ENCODE data around the gene ACCSL. TPM values are rescaled to one million over a fixed set of nuclear protein-coding genes. Genes with fewer than 3 reads are reported as not detected.

ACCSL gene
- total RNA-seq, 1 experiment from 2014 or later: not detected

DNA sequence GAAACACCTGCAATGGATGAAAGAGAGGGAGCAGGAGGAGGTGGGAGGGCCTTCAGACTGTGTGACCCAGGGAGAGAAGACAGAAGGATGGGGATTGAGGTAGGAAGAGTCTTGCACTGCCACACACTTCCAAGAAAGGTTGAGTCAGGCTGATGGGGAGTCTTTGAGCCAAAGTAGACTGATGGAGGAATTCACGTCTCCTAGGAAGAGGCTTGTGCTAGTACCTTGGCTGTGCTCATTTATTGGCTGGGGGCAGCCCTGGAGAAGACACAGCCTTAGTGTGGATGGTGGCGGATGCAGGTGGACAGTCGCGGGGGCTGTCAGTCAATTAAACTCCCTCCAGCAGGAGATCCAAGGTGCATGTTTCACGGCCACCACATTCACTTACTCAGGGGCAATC lies 16.2 kb upstream of the ACCSL start:
- BruUV-seq (replicated peaks): no TSS peak
- Mint-ChIP-seq H3K36me3 (ENCODE audit: insufficient read depth, unreplicated experiment) (peaks cover 4% of the 10 kb centered on the region), H3K4me1 (ENCODE audit: low read depth, unreplicated experiment) (no peaks in the 10 kb centered on the region), H3K4me3 (ENCODE audit: low read depth, unreplicated experiment) (no peak overlapping the region), H3K27ac (ENCODE audit: unreplicated experiment) (no peak overlapping the region), H3K27me3 (ENCODE audit: unreplicated experiment) (peaks cover 78% of the 10 kb centered on the region), H3K9me3 (ENCODE audit: low read depth, unreplicated experiment) (no peaks in the 10 kb centered on the region)
- TF ChIP-seq, protein P1, sequence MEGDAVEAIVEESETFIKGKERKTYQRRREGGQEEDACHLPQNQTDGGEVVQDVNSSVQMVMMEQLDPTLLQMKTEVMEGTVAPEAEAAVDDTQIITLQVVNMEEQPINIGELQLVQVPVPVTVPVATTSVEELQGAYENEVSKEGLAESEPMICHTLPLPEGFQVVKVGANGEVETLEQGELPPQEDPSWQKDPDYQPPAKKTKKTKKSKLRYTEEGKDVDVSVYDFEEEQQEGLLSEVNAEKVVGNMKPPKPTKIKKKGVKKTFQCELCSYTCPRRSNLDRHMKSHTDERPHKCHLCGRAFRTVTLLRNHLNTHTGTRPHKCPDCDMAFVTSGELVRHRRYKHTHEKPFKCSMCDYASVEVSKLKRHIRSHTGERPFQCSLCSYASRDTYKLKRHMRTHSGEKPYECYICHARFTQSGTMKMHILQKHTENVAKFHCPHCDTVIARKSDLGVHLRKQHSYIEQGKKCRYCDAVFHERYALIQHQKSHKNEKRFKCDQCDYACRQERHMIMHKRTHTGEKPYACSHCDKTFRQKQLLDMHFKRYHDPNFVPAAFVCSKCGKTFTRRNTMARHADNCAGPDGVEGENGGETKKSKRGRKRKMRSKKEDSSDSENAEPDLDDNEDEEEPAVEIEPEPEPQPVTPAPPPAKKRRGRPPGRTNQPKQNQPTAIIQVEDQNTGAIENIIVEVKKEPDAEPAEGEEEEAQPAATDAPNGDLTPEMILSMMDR (IDR thresholded peaks at IDR 0.05; ENCODE audit: unreplicated experiment): no peak
- DNase-seq: no peak
- intact Hi-C loops (cut with micrococcal nuclease; ENCODE audit: unreplicated experiment): no loop called here
- CTCF ChIA-PET: no interaction called here

DNA sequence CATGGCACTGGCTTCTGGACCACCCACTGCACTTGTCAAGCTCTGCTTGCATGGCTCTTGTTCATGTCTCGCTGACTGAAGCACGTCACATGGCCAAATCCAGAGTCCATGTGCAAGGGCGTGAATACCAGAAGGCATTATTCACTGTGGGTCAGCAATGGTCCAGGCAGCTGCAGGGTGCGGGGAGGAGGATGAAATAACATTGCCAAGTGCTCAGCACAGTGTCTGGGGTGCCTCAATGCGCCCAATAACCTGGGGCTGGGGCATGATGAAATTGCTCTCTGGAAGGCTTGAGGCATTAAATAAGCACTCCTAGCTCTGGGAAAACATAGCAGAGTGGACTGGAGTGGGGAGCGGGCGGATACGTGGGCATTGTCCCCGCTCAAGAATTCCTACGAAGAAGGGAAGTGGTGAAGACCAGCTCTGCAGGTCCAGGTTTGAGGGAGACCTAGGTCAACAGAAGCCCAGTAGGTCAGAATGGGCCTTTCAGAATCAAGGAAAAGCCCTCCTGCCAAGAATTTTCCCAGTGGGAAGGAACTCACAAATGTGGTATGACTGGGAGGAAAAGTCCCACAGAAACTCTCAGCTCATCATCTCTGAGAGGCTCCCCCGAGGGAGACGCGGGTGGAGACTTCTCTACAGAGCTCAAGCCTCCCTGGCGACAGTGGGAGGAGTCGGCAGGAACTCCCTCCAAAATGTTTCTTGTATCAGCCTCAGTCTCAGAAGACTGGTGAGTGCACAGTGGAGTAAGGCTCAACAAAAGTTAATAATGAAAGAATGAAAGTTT lies 15.3 kb upstream of the ACCSL start:
- no peak for DNase-seq
- no peak overlapping the region for H3K27ac Mint-ChIP-seq (ENCODE audit: unreplicated experiment)
- H3K9me3 Mint-ChIP-seq (ENCODE audit: low read depth, unreplicated experiment): no peaks in the 10 kb centered on the region
- peaks cover 78% of the 10 kb centered on the region for H3K27me3 Mint-ChIP-seq (ENCODE audit: unreplicated experiment)
- H3K36me3 Mint-ChIP-seq (ENCODE audit: insufficient read depth, unreplicated experiment): peaks cover 4% of the 10 kb centered on the region
- no peak overlapping the region for H3K4me3 Mint-ChIP-seq (ENCODE audit: low read depth, unreplicated experiment)
- TF ChIP-seq, protein P1 (IDR thresholded peaks at IDR 0.05; ENCODE audit: unreplicated experiment): no peak
- CTCF ChIA-PET: no interaction called here
- no TSS peak for BruUV-seq (replicated peaks)
- intact Hi-C loops (cut with micrococcal nuclease; ENCODE audit: unreplicated experiment): no loop called here
- H3K4me1 Mint-ChIP-seq (ENCODE audit: low read depth, unreplicated experiment): no peaks in the 10 kb centered on the region

DNA sequence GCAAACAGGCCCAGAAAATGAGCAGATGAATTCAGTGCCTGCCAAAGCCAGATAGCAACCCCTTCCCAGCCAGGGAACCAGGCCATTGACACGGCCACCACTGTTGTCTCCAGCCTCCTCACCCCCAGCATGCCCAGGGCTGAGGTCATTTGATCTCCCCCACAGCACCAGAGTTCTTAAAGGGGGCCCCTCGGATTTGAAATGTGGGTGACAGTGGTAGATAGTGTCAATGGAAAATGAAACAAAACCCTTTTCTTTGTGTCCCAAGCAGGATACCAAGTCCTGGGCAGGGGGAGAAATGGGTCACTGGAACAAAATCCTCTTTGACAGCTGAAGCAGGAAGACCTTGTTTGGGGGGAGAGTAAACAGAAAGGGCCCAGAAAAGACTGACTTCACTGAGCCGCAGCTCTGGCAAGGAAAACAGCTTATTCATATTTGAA lies 14.3 kb upstream of the ACCSL start:
- no peaks in the 10 kb centered on the region for H3K9me3 Mint-ChIP-seq (ENCODE audit: low read depth, unreplicated experiment)
- no peaks in the 10 kb centered on the region for H3K4me1 Mint-ChIP-seq (ENCODE audit: low read depth, unreplicated experiment)
- BruUV-seq (replicated peaks): no TSS peak
- intact Hi-C loops (cut with micrococcal nuclease; ENCODE audit: unreplicated experiment): no loop called here
- DNase-seq: no peak
- no peak overlapping the region for H3K4me3 Mint-ChIP-seq (ENCODE audit: low read depth, unreplicated experiment)
- H3K27me3 Mint-ChIP-seq (ENCODE audit: unreplicated experiment): peaks cover 83% of the 10 kb centered on the region
- CTCF ChIA-PET: interaction anchor here (0.6 to 0.7 kb wide), 2 partner anchors 28 to 226 kb away, joined by 3 to 4 read pairs; no protein-coding TSS in a partner anchor
- TF ChIP-seq, protein P1 (IDR thresholded peaks at IDR 0.05; ENCODE audit: unreplicated experiment): no peak
- no peak overlapping the region for H3K27ac Mint-ChIP-seq (ENCODE audit: unreplicated experiment)
- H3K36me3 Mint-ChIP-seq (ENCODE audit: insufficient read depth, unreplicated experiment): peaks cover 4% of the 10 kb centered on the region

DNA sequence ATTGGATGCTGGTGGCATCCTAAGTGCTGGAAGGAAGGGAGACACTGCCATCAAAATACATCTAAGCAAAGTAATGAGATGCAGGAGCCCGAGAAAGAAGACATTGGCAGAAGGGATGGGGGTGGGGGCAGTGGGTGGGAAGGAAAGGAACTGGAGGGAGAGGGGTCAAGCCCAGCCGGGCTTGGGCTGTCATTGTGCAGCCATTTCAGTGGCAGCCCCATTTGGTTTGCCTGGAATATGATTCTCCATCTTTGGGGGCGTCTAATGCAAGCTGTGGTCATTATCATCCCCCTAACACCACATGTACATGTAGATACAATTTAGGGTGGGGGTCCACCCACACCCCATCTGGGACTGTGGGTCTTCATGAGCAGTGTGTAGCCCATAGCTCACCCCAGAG lies 13.9 kb upstream of the ACCSL start:
- intact Hi-C loops (cut with micrococcal nuclease; ENCODE audit: unreplicated experiment): no loop called here
- CTCF ChIA-PET: interaction anchor here (0.6 to 0.7 kb wide), 2 partner anchors 28 to 225 kb away, joined by 3 to 4 read pairs; no protein-coding TSS in a partner anchor
- peaks cover 4% of the 10 kb centered on the region for H3K36me3 Mint-ChIP-seq (ENCODE audit: insufficient read depth, unreplicated experiment)
- no peaks in the 10 kb centered on the region for H3K4me1 Mint-ChIP-seq (ENCODE audit: low read depth, unreplicated experiment)
- no TSS peak for BruUV-seq (replicated peaks)
- no peaks in the 10 kb centered on the region for H3K9me3 Mint-ChIP-seq (ENCODE audit: low read depth, unreplicated experiment)
- TF ChIP-seq, protein P1 (IDR thresholded peaks at IDR 0.05; ENCODE audit: unreplicated experiment): no peak
- no peak overlapping the region for H3K4me3 Mint-ChIP-seq (ENCODE audit: low read depth, unreplicated experiment)
- peaks cover 83% of the 10 kb centered on the region for H3K27me3 Mint-ChIP-seq (ENCODE audit: unreplicated experiment)
- no peak overlapping the region for H3K27ac Mint-ChIP-seq (ENCODE audit: unreplicated experiment)
- DNase-seq: no peak

Data from Calu3 (cell line).